Neuronal stem cell (in vitro differentiated cells): ENCODE measurements around the gene COX14.

Experiments
- DNase-seq: peaks from one replicate; pipeline ENCODE4 v3.0.0-alpha.2; 2013; ENCODE audit warnings: low spot score
- H2AFZ ChIP-seq: one replicate; pipeline ENCODE4 v1.6.1; 2013; ENCODE audit warnings: mild to moderate bottlenecking, low read length, inconsistent platforms
- H2AK5ac ChIP-seq: 2 replicates; pipeline ENCODE4 v1.6.1; 2013; ENCODE audit warnings: low read depth, mild to moderate bottlenecking, inconsistent platforms, low read length, moderate library complexity, mixed read lengths
- H2BK120ac ChIP-seq: 2 replicates; pipeline ENCODE4 v1.6.1; 2013; ENCODE audit warnings: low read depth, mild to moderate bottlenecking, inconsistent platforms, low read length, moderate library complexity, mixed read lengths
- H2BK12ac ChIP-seq: one replicate; pipeline ENCODE4 v1.6.1; 2013; ENCODE audit warnings: low read length, inconsistent platforms
- H2BK15ac ChIP-seq: 2 replicates; pipeline ENCODE4 v1.6.1; 2013; ENCODE audit warnings: mild to moderate bottlenecking, low read length, inconsistent platforms, mixed read lengths
- H2BK5ac ChIP-seq: one replicate; pipeline ENCODE4 v1.6.1; 2013; ENCODE audit warnings: inconsistent platforms, mild to moderate bottlenecking, low read length, moderate library complexity
- H3K14ac ChIP-seq: one replicate; pipeline ENCODE4 v1.6.1; 2013; ENCODE audit warnings: low read length, inconsistent platforms
- H3K18ac ChIP-seq: 2 replicates; pipeline ENCODE4 v1.6.1; 2013; ENCODE audit warnings: low read length, inconsistent platforms
- H3K23ac ChIP-seq: 2 replicates; pipeline ENCODE4 v1.6.1; 2013; ENCODE audit warnings: low read depth, mild to moderate bottlenecking, mixed read lengths, low read length, inconsistent platforms; ENCODE audit not compliant: poor library complexity
- H3K27ac ChIP-seq: replicated peaks from 3 replicates; pipeline ENCODE4 v1.5.1; 2013; ENCODE audit warnings: low read length, inconsistent platforms
- H3K27me3 ChIP-seq, 3 experiments: 2 replicates each; pipeline ENCODE4 v1.6.1; 2013; ENCODE audit warnings: low read length in 3 of 3, mild to moderate bottlenecking in 2 of 3, inconsistent platforms in 1 of 3, low read depth in 1 of 3, mixed read lengths in 1 of 3, moderate library complexity in 1 of 3; ENCODE audit not compliant: control insufficient read depth in 3 of 3, insufficient read depth in 3 of 3
- H3K36me3 ChIP-seq, 2 donors: replicated peaks in 1 of 2; 2 replicates each; pipeline ENCODE4 v1.6.1; 2013; ENCODE audit warnings: low read length in 2 of 2; ENCODE audit not compliant: control insufficient read depth in 2 of 2, insufficient read depth in 2 of 2
- H3K4ac ChIP-seq: 2 replicates; pipeline ENCODE4 v1.6.1; 2013; ENCODE audit warnings: inconsistent platforms, mild to moderate bottlenecking, low read length, moderate library complexity
- H3K4me1 ChIP-seq, 2 donors: 1 replicate in 1 of 2; 2 replicates in 1 of 2; pipeline ENCODE4 v1.6.1; 2013; ENCODE audit warnings: low read length in 2 of 2, low read depth in 1 of 2; ENCODE audit not compliant: control insufficient read depth in 2 of 2, insufficient read depth in 1 of 2
- H3K4me2 ChIP-seq: one replicate; pipeline ENCODE4 v1.6.1; 2013; ENCODE audit warnings: mild to moderate bottlenecking, low read length, inconsistent platforms; ENCODE audit not compliant: insufficient read depth, poor library complexity, severe bottlenecking
- H3K4me3 ChIP-seq, 2 donors: 2 replicates each; pipeline ENCODE4 v1.5.1; 2013; ENCODE audit warnings: low read length in 2 of 2, mild to moderate bottlenecking in 2 of 2, inconsistent platforms in 1 of 2, moderate library complexity in 1 of 2
- H3K79me1 ChIP-seq: one replicate; pipeline ENCODE4 v1.6.1; 2013; ENCODE audit warnings: low read depth, mild to moderate bottlenecking, inconsistent platforms, low read length, moderate library complexity
- H3K9ac ChIP-seq: one replicate; pipeline ENCODE4 v1.6.1; 2013; ENCODE audit warnings: mild to moderate bottlenecking, low read depth, low read length, inconsistent platforms; ENCODE audit not compliant: poor library complexity
- H3K9me3 ChIP-seq, 2 donors: replicated peaks in 1 of 2; 2 replicates each; pipeline versions ENCODE3 to v1.6.1; 2013; ENCODE audit warnings: low read length in 2 of 2, mild to moderate bottlenecking in 2 of 2, inconsistent platforms in 1 of 2, low read depth in 1 of 2, mixed read lengths in 1 of 2, moderate library complexity in 1 of 2; ENCODE audit not compliant: control insufficient read depth in 2 of 2, insufficient read depth in 1 of 2
- H4K8ac ChIP-seq: one replicate; pipeline ENCODE4 v1.6.1; 2013; ENCODE audit warnings: low read depth, mild to moderate bottlenecking, inconsistent platforms, low read length, moderate library complexity
- H4K91ac ChIP-seq: one replicate; pipeline ENCODE4 v1.6.1; 2013; ENCODE audit warnings: low read length, low read depth, mild to moderate bottlenecking, inconsistent platforms; ENCODE audit not compliant: poor library complexity
- WGBS, 2 donors: extraction: QIAGEN DNeasy Blood & Tissue Kit; methylation state at CpG; one replicate each; pipeline ENCODE4 v1.1.7; 2013; ENCODE audit warnings: missing lambda C conversion rate in 2 of 2, mixed read lengths in 1 of 2; ENCODE audit not compliant: insufficient read length in 2 of 2, insufficient replicate concordance in 1 of 2; ENCODE audit errors: extremely low coverage in 2 of 2; 5-methylcytosine and 5-hydroxymethylcytosine counted together

COX14 gene

DNA sequence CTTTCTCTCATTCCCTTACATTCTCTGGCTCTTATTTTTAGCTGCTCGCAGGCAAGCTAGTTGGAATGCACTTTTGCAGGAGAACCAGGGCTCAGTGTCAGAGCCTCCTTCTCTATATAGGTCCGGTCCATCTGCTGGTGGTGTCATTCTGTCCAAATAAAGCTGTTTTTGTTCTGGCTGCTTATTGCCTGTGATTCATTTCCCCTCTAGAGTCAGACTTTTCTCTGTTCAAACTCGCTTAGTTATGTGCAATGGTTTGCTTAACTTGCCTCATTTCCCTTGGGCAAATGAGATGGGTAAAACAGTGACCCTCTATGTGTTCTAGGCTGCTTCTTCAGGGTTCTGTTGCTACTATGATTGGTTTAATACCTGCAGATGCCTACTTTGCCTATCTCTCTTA is 24.0 kb upstream of the COX14 start:
- Histone ChIP-seq H2AK5ac (no peak overlapping the region), H3K27ac (no peak overlapping the region), H3K36me3 (peaks cover 44 to 71% of the 10 kb centered on the region in 2 donors), H3K4me1 (peaks cover 3 to 6% of the 10 kb centered on the region in 2 donors), H2BK5ac (no peak overlapping the region), H2BK12ac (no peak overlapping the region), H3K9ac (no peak overlapping the region), H4K91ac (no peak overlapping the region), H3K27me3 (no peaks in the 10 kb centered on the region), H2BK15ac (no peak overlapping the region), H3K4me2 (no peak overlapping the region), H2BK120ac (no peak overlapping the region), H3K4me3 (no peak overlapping the region), H3K9me3 (no peaks in the 10 kb centered on the region), H3K4ac (no peak overlapping the region), H2AFZ (no peak overlapping the region), H3K18ac (no peak overlapping the region), H3K23ac (no peak overlapping the region), H3K79me1 (peaks cover 2% of the 10 kb centered on the region), H4K8ac (no peak overlapping the region), H3K14ac (no peak overlapping the region)
- no peak for DNase-seq
- WGBS, 2 donors = no CpG with 5 or more reads among the region's 3 CpGs

DNA sequence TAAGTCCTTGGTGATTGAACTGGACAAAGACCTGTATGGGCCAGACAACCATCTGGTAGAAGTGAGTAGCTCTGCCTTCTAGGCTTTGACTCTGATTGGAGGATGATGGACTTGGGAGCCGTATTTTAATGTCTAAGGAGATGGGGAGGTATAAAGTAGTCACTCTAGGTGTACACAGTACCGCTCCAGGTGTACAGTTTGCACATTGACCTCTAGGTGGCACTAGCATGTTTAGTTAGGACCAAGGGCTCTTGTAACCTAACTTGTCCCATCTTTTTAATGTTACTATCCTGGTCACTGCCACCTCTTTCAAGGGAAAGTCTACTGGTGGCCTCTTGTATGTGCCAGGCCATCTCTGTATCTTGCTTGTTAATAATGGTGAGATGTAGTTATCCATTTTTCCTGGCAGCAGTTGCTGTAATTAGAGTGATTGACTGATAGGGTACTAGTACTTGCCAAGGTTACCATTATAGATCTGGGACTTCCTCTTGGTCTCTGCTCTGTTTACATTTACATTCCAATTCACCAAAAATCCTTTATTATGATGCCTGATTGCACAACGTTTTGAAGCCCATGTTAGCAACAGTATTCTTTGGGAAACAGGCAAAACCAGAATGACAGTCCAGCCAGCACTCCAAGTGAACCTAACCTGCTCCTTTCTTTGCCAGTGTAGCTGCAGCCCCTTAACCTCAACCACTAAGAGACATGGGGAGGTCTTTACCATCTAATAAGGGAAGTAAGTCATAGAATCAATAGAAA is 23.3 kb upstream of the COX14 start:
- peaks cover 3 to 6% of the 10 kb centered on the region in 2 donors for H3K4me1 ChIP-seq
- H3K27ac ChIP-seq = no peak overlapping the region
- no peak overlapping the region for H3K23ac ChIP-seq
- no peak overlapping the region for H3K9ac ChIP-seq
- H2AK5ac ChIP-seq = no peak overlapping the region
- no peak overlapping the region for H2BK12ac ChIP-seq
- H4K91ac ChIP-seq = no peak overlapping the region
- no CpG with 5 or more reads among the region's 3 CpGs for WGBS, 2 donors
- no peak overlapping the region for H2AFZ ChIP-seq
- H3K4ac ChIP-seq = no peak overlapping the region
- H2BK15ac ChIP-seq = no peak overlapping the region
- H3K18ac ChIP-seq = no peak overlapping the region
- peaks cover 2% of the 10 kb centered on the region for H3K79me1 ChIP-seq
- no peak overlapping the region for H4K8ac ChIP-seq
- no peaks in the 10 kb centered on the region for H3K9me3 ChIP-seq
- H2BK120ac ChIP-seq = no peak overlapping the region
- no peak overlapping the region for H3K4me2 ChIP-seq
- H2BK5ac ChIP-seq = no peak overlapping the region
- DNase-seq = no peak
- no peak overlapping the region for H3K4me3 ChIP-seq
- H3K27me3 ChIP-seq = no peaks in the 10 kb centered on the region
- peaks cover 49 to 79% of the 10 kb centered on the region in 2 donors for H3K36me3 ChIP-seq
- H3K14ac ChIP-seq = no peak overlapping the region

DNA sequence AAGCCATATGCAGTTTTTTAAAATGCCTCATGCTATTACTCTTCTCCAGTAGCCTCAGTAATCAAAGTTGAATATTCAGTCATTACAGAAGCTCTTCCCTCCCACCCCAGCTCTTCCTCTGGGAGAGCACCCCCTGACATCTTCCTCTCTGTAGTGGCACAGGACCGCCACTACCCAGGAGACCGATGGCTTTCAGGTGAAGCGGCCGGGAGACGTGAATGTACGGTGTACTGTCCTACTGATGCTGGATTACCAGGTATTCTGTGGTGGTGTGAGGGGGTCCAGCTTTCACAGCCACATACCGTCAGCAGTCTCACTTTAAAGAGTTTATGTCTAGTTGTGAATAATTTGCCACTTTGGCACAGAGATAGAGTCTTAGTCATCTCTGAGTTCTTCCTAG is 22.3 kb upstream of the COX14 start:
- Histone ChIP-seq H3K14ac (no peak overlapping the region), H3K36me3 (peaks cover 57 to 88% of the 10 kb centered on the region in 2 donors), H3K4me2 (no peak overlapping the region), H2AFZ (no peak overlapping the region), H2BK5ac (no peak overlapping the region), H3K9ac (no peak overlapping the region), H2BK12ac (no peak overlapping the region), H4K91ac (no peak overlapping the region), H3K4ac (no peak overlapping the region), H3K23ac (no peak overlapping the region), H3K18ac (no peak overlapping the region), H3K9me3 (no peaks in the 10 kb centered on the region), H3K27me3 (no peaks in the 10 kb centered on the region), H4K8ac (no peak overlapping the region), H3K4me3 (no peak overlapping the region), H2BK15ac (no peak overlapping the region), H3K4me1 (peaks cover 3% of the 10 kb centered on the region in 2 donors), H2AK5ac (no peak overlapping the region), H2BK120ac (no peak overlapping the region), H3K27ac (no peak overlapping the region), H3K79me1 (peaks cover 2% of the 10 kb centered on the region)
- DNase-seq = no peak
- no CpG with 5 or more reads among the region's 7 CpGs for WGBS, 2 donors

DNA sequence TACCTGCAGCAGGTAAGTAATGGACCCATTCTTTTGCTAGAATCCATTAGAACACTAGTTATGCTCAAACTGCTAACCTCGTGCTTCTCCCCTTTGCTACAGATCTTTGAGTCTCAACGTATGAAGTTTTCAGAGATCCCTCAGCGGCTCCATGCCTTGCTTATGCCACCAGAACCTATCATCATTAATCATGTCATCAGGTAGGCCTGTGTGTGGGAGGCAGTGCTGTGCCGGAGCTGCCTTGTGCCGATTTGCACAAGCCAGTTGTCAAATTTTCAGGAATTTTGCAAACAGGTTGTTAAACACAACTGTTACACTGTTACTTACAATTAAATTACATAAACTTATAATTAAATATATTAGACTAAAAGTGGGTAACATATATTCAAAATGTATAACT is 21.6 kb upstream of the COX14 start:
- Histone ChIP-seq H3K27ac (no peak overlapping the region), H3K14ac (no peak overlapping the region), H3K18ac (no peak overlapping the region), H3K4ac (no peak overlapping the region), H3K9me3 (no peaks in the 10 kb centered on the region), H2AK5ac (no peak overlapping the region), H4K91ac (no peak overlapping the region), H3K9ac (no peak overlapping the region), H3K79me1 (peaks cover 2% of the 10 kb centered on the region), H3K4me1 (peaks cover 2 to 3% of the 10 kb centered on the region in 2 donors), H3K4me3 (no peak overlapping the region), H3K27me3 (no peaks in the 10 kb centered on the region), H2BK5ac (no peak overlapping the region), H3K4me2 (no peak overlapping the region), H2AFZ (no peak overlapping the region), H2BK15ac (no peak overlapping the region), H3K23ac (no peak overlapping the region), H2BK120ac (no peak overlapping the region), H2BK12ac (no peak overlapping the region), H4K8ac (no peak overlapping the region), H3K36me3 (peaks cover 59 to 94% of the 10 kb centered on the region in 2 donors)
- DNase-seq = no peak
- no CpG with 5 or more reads among the region's 5 CpGs for WGBS, 2 donors
